GM19372 (cell line): ENCODE data around the gene ACVR2A.

Experiments used
- ATAC-seq: cut with Tn5 transposase; IDR thresholded peaks from one replicate; pipeline ENCODE4 v1.9.1; 2021; ENCODE audit warnings: mild to moderate bottlenecking, low read depth, moderate library complexity; ENCODE audit not compliant: unreplicated experiment

ACVR2A gene

GRCh38 chr2:147854557-147855134 lies 9.8 kb downstream of the ACVR2A start:
- no peak for ATAC-seq

GRCh38 chr2:147855316-147855715 lies 10.5 kb downstream of the ACVR2A start:
- no peak for ATAC-seq

- no peak for ATAC-seq
These were observed 11.1 kb downstream of the ACVR2A start for GRCh38 chr2:147855977-147856376.

- no peak for ATAC-seq
These were observed 15.2 kb downstream of the ACVR2A start for GRCh38 chr2:147860009-147860408.

- ATAC-seq, result no peak
These were observed 18.2 kb downstream of the ACVR2A start for GRCh38 chr2:147862859-147863516.

- no peak for ATAC-seq
These were observed 19.0 kb downstream of the ACVR2A start for GRCh38 chr2:147863835-147864234.

- ATAC-seq, result no peak
These were observed 20.7 kb downstream of the ACVR2A start for GRCh38 chr2:147865560-147865959.

GRCh38 chr2:147867050-147867449 lies 22.2 kb downstream of the ACVR2A start:
- no peak for ATAC-seq

- no peak for ATAC-seq
These were observed 25.1 kb downstream of the ACVR2A start for GRCh38 chr2:147869934-147870333.

GRCh38 chr2:147872967-147873366 lies 28.1 kb downstream of the ACVR2A start:
- ATAC-seq, result no peak

GRCh38 chr2:147873859-147874483 lies 29.1 kb downstream of the ACVR2A start:
- ATAC-seq, result no peak

GRCh38 chr2:147879846-147880245 lies 35.0 kb downstream of the ACVR2A start:
- no peak for ATAC-seq

GRCh38 chr2:147882631-147883030 lies 37.8 kb downstream of the ACVR2A start:
- ATAC-seq, result no peak

- no peak for ATAC-seq
These were observed 40.0 kb downstream of the ACVR2A start for GRCh38 chr2:147884830-147885229.

GRCh38 chr2:147886136-147886535 lies 41.3 kb downstream of the ACVR2A start:
- ATAC-seq, result no peak

GRCh38 chr2:147888680-147889079 lies 43.9 kb downstream of the ACVR2A start:
- no peak for ATAC-seq

- no peak for ATAC-seq
These were observed 59.2 kb downstream of the ACVR2A start for GRCh38 chr2:147904051-147904450.

GRCh38 chr2:147909178-147909577 lies 64.3 kb downstream of the ACVR2A start:
- no peak for ATAC-seq

GRCh38 chr2:147910990-147911473 lies 66.2 kb downstream of the ACVR2A start:
- no peak for ATAC-seq

- no peak for ATAC-seq
These were observed 69.1 kb downstream of the ACVR2A start for GRCh38 chr2:147913701-147914480.

GRCh38 chr2:147916067-147916466 lies 71.2 kb downstream of the ACVR2A start:
- ATAC-seq, result no peak
